K562 (cell line): ENCODE results near the gene GSPT2. TPM values are rescaled to one million over a fixed set of nuclear protein-coding genes. Genes with fewer than 3 reads are reported as not detected.

Source experiments
- FOXK1 ChIP-seq: sonication (generic); formaldehyde crosslinking; IDR thresholded peaks from 2 replicates; pipeline ENCODE4 v1.8.0; 2022; ENCODE audit warnings: missing genetic modification reagents, mild to moderate bottlenecking, borderline replicate concordance
- PML ChIP-seq: IDR thresholded peaks from 2 replicates; pipeline ENCODE4 v1.6.1; 2012; ENCODE audit warnings: low read length, inconsistent platforms
- RBM34 ChIP-seq: fragments of 200-400 bp; formaldehyde crosslinking; IDR thresholded peaks from 2 replicates; pipeline ENCODE4 v1.6.1; 2018; ENCODE audit warnings: low read length, borderline replicate concordance; ENCODE audit not compliant: insufficient read depth
- SMAD3 ChIP-seq: fragments of 450-650 bp; formaldehyde crosslinking; conservative IDR thresholded peaks from 2 replicates; pipeline ENCODE4 v1.4.0; 2020; ENCODE audit warnings: mild to moderate bottlenecking
- SNIP1 ChIP-seq: fragments of 450-650 bp; IDR thresholded peaks from 2 replicates; pipeline ENCODE4 v1.7.1; 2017; ENCODE audit warnings: low read depth, mild to moderate bottlenecking
- polyA plus RNA-seq, 8 experiments: library from polyadenylated mRNA; depleted of rRNA in 4 of 8; stranded (reverse) in 5 of 8; unstranded in 3 of 8; fragments of >200 nt; fragmentation: Nextera tagmentation in 2 of 8; fragmentation: Illumina TruSeq in 1 of 8; extraction: Ambion mirVana in 2 of 8; extraction: Trizol in 1 of 8; gene quantifications; 2 replicates each; pipeline versions ENCODE4 v1.2.1 to v1.2.3, GENCODE V29; 2011 to 2014; ENCODE audit warnings: inconsistent platforms in 1 of 8, missing spikeins in 1 of 8
- total RNA-seq, 7 experiments: library from RNA; depleted of rRNA in 6 of 7; stranded (reverse); fragments of >200 nt in 6 of 7; fragmentation: Illumina TruSeq in 2 of 7; extraction: Trizol in 2 of 7; gene quantifications; 2 replicates each; pipeline versions ENCODE4 v1.2.1 to v1.2.3, GENCODE V29; 2011 to 2021; ENCODE audit warnings: low replicate concordance in 1 of 7
- TF ChIP-seq, protein P1 (sequence below): fragments of 200-600 bp; sonication (generic); IDR thresholded peaks from one replicate; pipeline ENCODE4 v1.6.1; 2012; ENCODE audit warnings: mild to moderate bottlenecking, low read depth, low read length, inconsistent platforms
- TF ChIP-seq, protein P2 (sequence below): sonication (generic); formaldehyde crosslinking; IDR thresholded peaks from 2 replicates; pipeline ENCODE4 v1.8.0; 2022; ENCODE audit warnings: mild to moderate bottlenecking, low read depth, missing genetic modification reagents

GSPT2 gene
- total and polyA plus RNA-seq, 9 of the 15 experiments (the other 6 are each of a cell fraction or from before 2014, with no cell fraction given), result 0.93 to 4.2 (median 3.4) TPM

DNA sequence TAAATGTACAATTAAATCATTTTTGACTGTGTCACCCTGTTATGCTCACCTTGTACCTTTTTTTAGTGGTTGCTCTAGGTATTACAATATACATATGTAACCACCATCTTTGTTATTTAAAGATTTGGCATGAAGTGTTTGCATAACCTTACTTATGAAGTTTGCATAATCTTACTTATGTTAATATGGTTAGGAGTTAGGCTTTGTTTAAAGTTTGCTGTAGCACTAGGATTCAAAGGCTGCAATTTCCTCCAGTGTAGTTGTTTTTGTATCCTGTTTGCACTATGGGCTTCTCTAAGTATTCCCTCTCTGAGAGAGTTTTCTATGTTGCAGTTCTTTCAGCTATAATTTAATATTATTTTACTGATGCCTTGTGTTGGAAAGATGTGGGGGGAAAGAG is 15.0 kb upstream of the GSPT2 start (continued):
- TF ChIP-seq, protein P1, sequence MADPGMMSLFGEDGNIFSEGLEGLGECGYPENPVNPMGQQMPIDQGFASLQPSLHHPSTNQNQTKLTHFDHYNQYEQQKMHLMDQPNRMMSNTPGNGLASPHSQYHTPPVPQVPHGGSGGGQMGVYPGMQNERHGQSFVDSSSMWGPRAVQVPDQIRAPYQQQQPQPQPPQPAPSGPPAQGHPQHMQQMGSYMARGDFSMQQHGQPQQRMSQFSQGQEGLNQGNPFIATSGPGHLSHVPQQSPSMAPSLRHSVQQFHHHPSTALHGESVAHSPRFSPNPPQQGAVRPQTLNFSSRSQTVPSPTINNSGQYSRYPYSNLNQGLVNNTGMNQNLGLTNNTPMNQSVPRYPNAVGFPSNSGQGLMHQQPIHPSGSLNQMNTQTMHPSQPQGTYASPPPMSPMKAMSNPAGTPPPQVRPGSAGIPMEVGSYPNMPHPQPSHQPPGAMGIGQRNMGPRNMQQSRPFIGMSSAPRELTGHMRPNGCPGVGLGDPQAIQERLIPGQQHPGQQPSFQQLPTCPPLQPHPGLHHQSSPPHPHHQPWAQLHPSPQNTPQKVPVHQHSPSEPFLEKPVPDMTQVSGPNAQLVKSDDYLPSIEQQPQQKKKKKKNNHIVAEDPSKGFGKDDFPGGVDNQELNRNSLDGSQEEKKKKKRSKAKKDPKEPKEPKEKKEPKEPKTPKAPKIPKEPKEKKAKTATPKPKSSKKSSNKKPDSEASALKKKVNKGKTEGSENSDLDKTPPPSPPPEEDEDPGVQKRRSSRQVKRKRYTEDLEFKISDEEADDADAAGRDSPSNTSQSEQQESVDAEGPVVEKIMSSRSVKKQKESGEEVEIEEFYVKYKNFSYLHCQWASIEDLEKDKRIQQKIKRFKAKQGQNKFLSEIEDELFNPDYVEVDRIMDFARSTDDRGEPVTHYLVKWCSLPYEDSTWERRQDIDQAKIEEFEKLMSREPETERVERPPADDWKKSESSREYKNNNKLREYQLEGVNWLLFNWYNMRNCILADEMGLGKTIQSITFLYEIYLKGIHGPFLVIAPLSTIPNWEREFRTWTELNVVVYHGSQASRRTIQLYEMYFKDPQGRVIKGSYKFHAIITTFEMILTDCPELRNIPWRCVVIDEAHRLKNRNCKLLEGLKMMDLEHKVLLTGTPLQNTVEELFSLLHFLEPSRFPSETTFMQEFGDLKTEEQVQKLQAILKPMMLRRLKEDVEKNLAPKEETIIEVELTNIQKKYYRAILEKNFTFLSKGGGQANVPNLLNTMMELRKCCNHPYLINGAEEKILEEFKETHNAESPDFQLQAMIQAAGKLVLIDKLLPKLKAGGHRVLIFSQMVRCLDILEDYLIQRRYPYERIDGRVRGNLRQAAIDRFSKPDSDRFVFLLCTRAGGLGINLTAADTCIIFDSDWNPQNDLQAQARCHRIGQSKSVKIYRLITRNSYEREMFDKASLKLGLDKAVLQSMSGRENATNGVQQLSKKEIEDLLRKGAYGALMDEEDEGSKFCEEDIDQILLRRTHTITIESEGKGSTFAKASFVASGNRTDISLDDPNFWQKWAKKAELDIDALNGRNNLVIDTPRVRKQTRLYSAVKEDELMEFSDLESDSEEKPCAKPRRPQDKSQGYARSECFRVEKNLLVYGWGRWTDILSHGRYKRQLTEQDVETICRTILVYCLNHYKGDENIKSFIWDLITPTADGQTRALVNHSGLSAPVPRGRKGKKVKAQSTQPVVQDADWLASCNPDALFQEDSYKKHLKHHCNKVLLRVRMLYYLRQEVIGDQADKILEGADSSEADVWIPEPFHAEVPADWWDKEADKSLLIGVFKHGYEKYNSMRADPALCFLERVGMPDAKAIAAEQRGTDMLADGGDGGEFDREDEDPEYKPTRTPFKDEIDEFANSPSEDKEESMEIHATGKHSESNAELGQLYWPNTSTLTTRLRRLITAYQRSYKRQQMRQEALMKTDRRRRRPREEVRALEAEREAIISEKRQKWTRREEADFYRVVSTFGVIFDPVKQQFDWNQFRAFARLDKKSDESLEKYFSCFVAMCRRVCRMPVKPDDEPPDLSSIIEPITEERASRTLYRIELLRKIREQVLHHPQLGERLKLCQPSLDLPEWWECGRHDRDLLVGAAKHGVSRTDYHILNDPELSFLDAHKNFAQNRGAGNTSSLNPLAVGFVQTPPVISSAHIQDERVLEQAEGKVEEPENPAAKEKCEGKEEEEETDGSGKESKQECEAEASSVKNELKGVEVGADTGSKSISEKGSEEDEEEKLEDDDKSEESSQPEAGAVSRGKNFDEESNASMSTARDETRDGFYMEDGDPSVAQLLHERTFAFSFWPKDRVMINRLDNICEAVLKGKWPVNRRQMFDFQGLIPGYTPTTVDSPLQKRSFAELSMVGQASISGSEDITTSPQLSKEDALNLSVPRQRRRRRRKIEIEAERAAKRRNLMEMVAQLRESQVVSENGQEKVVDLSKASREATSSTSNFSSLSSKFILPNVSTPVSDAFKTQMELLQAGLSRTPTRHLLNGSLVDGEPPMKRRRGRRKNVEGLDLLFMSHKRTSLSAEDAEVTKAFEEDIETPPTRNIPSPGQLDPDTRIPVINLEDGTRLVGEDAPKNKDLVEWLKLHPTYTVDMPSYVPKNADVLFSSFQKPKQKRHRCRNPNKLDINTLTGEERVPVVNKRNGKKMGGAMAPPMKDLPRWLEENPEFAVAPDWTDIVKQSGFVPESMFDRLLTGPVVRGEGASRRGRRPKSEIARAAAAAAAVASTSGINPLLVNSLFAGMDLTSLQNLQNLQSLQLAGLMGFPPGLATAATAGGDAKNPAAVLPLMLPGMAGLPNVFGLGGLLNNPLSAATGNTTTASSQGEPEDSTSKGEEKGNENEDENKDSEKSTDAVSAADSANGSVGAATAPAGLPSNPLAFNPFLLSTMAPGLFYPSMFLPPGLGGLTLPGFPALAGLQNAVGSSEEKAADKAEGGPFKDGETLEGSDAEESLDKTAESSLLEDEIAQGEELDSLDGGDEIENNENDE, result no peak
- TF ChIP-seq SMAD3, result no peak
- TF ChIP-seq SNIP1, result no peak
- TF ChIP-seq FOXK1, result no peak
- TF ChIP-seq RBM34, result no peak
- TF ChIP-seq PML, result no peak
- TF ChIP-seq, protein P2, sequence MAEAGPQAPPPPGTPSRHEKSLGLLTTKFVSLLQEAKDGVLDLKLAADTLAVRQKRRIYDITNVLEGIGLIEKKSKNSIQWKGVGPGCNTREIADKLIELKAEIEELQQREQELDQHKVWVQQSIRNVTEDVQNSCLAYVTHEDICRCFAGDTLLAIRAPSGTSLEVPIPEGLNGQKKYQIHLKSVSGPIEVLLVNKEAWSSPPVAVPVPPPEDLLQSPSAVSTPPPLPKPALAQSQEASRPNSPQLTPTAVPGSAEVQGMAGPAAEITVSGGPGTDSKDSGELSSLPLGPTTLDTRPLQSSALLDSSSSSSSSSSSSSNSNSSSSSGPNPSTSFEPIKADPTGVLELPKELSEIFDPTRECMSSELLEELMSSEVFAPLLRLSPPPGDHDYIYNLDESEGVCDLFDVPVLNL (CRISPR knock-in tag), result no peak
